Omental fat pad (tissue), 4 donors: Measurements from ENCODE around the gene KRTAP12-3. TPM values are rescaled to one million over a fixed set of nuclear protein-coding genes. Genes with fewer than 3 reads are reported as not detected.

Experiments
- ATAC-seq: fragments of 150-250 bp; one replicate; pipeline ENCODE4 v1.9.1; 2016; ENCODE audit warnings: mild to moderate bottlenecking, moderate library complexity; ENCODE audit not compliant: low FRiP score
- DNase-seq: peaks from one replicate; pipeline ENCODE4 v3.0.0-alpha.2; 2019; ENCODE audit warnings: low spot score
- total RNA-seq, 4 donors: library from RNA; depleted of rRNA; stranded (reverse); fragments of >200 nt; gene quantifications; one replicate each; pipeline ENCODE4 v1.1.0, GENCODE V29; 2016
- TF ChIP-seq, protein P1 (sequence below), 3 donors: fragments of 450-650 bp; IDR thresholded peaks; one replicate each; pipeline ENCODE4 v1.5.1; 2016 to 2017; ENCODE audit warnings: antibody characterized with exemption in 3 of 3, mild to moderate bottlenecking in 3 of 3, moderate library complexity in 2 of 3

KRTAP12-3 gene
- total RNA-seq, 4 donors from 2014 or later = not detected

DNA sequence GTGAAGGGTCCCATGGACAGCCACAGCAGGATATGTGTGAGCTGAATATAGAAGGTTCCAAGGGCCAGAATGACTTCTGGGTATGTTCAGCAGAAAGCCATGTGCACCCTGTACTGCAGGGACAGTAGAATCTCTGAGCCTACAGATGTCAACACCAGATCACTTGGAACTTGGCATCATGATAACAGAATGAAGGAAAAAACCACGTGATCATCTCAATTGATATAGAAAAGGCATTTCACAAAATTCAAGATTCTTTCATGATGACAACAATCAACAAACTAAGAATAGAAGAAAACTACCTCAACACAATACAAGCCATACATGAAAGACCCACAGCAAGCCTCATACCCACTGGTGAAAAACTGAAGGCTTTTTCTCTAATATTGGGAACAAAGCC, 9.9 kb downstream of the KRTAP12-3 start:
- TF ChIP-seq, protein P1, sequence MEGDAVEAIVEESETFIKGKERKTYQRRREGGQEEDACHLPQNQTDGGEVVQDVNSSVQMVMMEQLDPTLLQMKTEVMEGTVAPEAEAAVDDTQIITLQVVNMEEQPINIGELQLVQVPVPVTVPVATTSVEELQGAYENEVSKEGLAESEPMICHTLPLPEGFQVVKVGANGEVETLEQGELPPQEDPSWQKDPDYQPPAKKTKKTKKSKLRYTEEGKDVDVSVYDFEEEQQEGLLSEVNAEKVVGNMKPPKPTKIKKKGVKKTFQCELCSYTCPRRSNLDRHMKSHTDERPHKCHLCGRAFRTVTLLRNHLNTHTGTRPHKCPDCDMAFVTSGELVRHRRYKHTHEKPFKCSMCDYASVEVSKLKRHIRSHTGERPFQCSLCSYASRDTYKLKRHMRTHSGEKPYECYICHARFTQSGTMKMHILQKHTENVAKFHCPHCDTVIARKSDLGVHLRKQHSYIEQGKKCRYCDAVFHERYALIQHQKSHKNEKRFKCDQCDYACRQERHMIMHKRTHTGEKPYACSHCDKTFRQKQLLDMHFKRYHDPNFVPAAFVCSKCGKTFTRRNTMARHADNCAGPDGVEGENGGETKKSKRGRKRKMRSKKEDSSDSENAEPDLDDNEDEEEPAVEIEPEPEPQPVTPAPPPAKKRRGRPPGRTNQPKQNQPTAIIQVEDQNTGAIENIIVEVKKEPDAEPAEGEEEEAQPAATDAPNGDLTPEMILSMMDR (IDR thresholded peaks at IDR 0.05) = no peak
- ATAC-seq (no peak), DNase-seq (no peak)

- TF ChIP-seq, protein P1 (IDR thresholded peaks at IDR 0.05) = no peak
- no peak for DNase-seq
- ATAC-seq = no peak
Observed at GRCh38 chr21:44670642-44671432, 13.1 kb downstream of the KRTAP12-3 start.

GRCh38 chr21:44671911-44672310, 14.2 kb downstream of the KRTAP12-3 start:
- no peak for DNase-seq
- TF ChIP-seq, protein P1 (IDR thresholded peaks at IDR 0.05) = no peak
- ATAC-seq = no peak

GRCh38 chr21:44677881-44678280, 20.1 kb downstream of the KRTAP12-3 start:
- TF ChIP-seq, protein P1 (IDR thresholded peaks at IDR 0.05) = no peak
- DNase-seq (no peak), ATAC-seq (no peak)

- no peak for DNase-seq
- TF ChIP-seq, protein P1 (IDR thresholded peaks at IDR 0.05) = no peak
- ATAC-seq = no peak
Observed at GRCh38 chr21:44681152-44681551, 23.4 kb downstream of the KRTAP12-3 start.

GRCh38 chr21:44681861-44682579, 24.3 kb downstream of the KRTAP12-3 start, which contains the start of gene KRTAP12-1:
KRTAP12-1 (minus strand) TSS chr21:44682163; CDS start chr21:44682123, 40 bp downstream.
- DNase-seq = no peak
- TF ChIP-seq, protein P1 (IDR thresholded peaks at IDR 0.05) = no peak
- ATAC-seq = no peak
